ENCODE data around the gene PEX13. TPM values are rescaled to one million over a fixed set of nuclear protein-coding genes. Genes with fewer than 3 reads are reported as not detected.

Gene PEX13
- total and polyA plus RNA-seq, 10 of the 15 experiments (the other 5 are each of a cell fraction or from before 2014, with no cell fraction given) = 2.6 to 27.6 (median 17.8) TPM

DNA sequence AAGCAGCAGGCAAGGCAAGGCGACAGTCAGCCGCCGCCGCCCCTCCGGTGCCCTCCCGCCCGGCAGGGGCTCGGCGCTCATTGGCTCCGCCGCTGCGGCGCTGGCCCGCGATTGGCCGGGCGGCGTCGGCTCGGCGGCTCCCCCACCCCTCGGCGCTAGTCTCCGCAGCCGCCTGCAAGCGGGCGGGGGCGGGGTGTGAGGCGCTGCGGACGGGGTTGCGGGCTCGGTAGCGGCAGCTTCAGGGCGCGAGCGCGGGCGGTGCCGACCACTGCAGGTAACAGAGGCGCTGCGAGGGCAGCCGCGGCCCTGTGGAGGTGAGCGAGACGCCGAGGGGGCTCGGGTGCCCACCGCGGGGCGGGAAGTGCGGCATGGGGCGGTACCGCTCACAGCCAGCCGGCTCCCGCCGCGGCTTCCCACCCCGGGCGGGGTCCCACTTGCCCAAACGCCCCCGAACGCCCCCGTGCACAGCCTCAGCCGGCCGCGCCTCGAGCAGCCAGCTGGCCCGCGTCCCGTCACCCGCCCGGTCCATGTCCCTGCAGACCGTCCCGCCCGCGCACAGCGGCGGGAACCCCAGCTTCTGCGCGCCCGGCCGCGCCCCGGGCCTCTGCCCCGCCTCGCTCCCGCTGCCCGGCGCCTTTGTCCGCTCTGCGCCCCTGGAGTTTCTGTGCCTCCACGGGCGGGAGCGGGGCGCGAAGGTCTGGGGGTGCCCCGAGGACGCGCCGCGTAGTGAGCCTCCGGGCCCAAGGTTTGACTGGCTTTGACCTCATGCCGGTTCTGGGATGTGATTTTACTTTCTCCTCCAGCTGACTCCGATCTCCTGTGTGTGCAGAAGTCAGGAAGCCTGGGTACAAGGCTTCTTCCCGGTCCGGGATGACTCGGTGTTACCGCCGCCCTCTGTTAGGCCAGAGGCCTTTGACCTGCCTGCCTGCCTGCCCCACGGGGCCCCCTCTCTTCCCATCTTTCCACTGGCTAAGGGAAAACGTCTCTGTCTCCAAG is 48.5 kb downstream of the PEX13 start, which contains the start of gene SANBR (continued):
- TF ChIP-seq, protein P1, sequence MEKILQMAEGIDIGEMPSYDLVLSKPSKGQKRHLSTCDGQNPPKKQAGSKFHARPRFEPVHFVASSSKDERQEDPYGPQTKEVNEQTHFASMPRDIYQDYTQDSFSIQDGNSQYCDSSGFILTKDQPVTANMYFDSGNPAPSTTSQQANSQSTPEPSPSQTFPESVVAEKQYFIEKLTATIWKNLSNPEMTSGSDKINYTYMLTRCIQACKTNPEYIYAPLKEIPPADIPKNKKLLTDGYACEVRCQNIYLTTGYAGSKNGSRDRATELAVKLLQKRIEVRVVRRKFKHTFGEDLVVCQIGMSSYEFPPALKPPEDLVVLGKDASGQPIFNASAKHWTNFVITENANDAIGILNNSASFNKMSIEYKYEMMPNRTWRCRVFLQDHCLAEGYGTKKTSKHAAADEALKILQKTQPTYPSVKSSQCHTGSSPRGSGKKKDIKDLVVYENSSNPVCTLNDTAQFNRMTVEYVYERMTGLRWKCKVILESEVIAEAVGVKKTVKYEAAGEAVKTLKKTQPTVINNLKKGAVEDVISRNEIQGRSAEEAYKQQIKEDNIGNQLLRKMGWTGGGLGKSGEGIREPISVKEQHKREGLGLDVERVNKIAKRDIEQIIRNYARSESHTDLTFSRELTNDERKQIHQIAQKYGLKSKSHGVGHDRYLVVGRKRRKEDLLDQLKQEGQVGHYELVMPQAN (conservative IDR thresholded peaks at IDR 0.05) = peak; percentile 52; the same call in 1 of the 2 replicates
- TF ChIP-seq YY1 (IDR thresholded peaks at IDR 0.05; ENCODE audit: low read depth, low read length) (peak; percentile 6; the same call in 1 of the 2 replicates), E2F4 (IDR thresholded peaks at IDR 0.05; ENCODE audit: low read depth, low read length) (peak; percentile 31; the same call in 1 of the 2 replicates)

GRCh38 chr2:61074100-61074499 is 56.6 kb downstream of the PEX13 start:
- ATAC-seq (no peak), FAIRE-seq (no peak), DNase-seq (ENCODE audit: low read depth, low spot score) (no peak)
- CTCF ChIA-PET = interaction anchor here (0.6 kb wide), 1 partner anchor 676 kb away, joined by 3 read pairs; no protein-coding TSS in a partner anchor
- Histone ChIP-seq H4K20me1 (ENCODE audit: control insufficient read depth, insufficient read depth) (no peaks in the 10 kb centered on the region), H3K27me3 (replicated peaks in 1 of 2; ENCODE audit: control insufficient read depth in 2 of 2, insufficient read depth in 2 of 2, low read length in 1 of 2) (no peaks in the 10 kb centered on the region), H3K4me1 (ENCODE audit: control insufficient read depth, insufficient read depth, low read length) (no peaks in the 10 kb centered on the region), H2AFZ (ENCODE audit: control insufficient read depth, low read depth, low read length) (no peak overlapping the region), H3K4me3 (no peak overlapping the region), H3K9ac (ENCODE audit: control insufficient read depth, insufficient read depth, low read length) (no peak overlapping the region), H3K79me2 (ENCODE audit: control insufficient read depth, insufficient read depth, low read length) (no peaks in the 10 kb centered on the region), H3K9me3 (replicated peaks; ENCODE audit: control insufficient read depth, insufficient read depth, low read length) (no peaks in the 10 kb centered on the region), H3K36me3 (ENCODE audit: control insufficient read depth in 2 of 2, insufficient read depth in 2 of 2, low read length in 1 of 2) (peaks cover 0 to 1% of the 10 kb centered on the region in 2 experiments; a peak in 2 of 4 replicates), H3K4me2 (ENCODE audit: control insufficient read depth, insufficient read depth) (no peak overlapping the region), H3K27ac (ENCODE audit: control insufficient read depth, insufficient read depth) (no peak overlapping the region)
- POLR2A ChIA-PET = no interaction called here
- in situ Hi-C loops (cut with MboI) (no loop called here), intact Hi-C loops (cut with micrococcal nuclease; ENCODE audit: unreplicated experiment) (no loop called here)
- SMC1A ChIA-PET (ENCODE audit: uncharacterized antibody, unreplicated experiment) = interaction anchor here (1.3 kb wide), 1 partner anchor 9 kb away, joined by 4 read pairs; the partner anchor contains the start of gene SANBR
- BruUV-seq (replicated peaks) = no TSS peak
- RAD21 ChIA-PET (ENCODE audit: unreplicated experiment) = no interaction called here
- 100% methylated on average over 1 of the region's 1 CpG for whole genome bisulfite sequencing (ENCODE audit: insufficient coverage, insufficient replicate concordance, low lambda C conversion rate, missing lambda C conversion rate)
- TF ChIP-seq, protein P2, sequence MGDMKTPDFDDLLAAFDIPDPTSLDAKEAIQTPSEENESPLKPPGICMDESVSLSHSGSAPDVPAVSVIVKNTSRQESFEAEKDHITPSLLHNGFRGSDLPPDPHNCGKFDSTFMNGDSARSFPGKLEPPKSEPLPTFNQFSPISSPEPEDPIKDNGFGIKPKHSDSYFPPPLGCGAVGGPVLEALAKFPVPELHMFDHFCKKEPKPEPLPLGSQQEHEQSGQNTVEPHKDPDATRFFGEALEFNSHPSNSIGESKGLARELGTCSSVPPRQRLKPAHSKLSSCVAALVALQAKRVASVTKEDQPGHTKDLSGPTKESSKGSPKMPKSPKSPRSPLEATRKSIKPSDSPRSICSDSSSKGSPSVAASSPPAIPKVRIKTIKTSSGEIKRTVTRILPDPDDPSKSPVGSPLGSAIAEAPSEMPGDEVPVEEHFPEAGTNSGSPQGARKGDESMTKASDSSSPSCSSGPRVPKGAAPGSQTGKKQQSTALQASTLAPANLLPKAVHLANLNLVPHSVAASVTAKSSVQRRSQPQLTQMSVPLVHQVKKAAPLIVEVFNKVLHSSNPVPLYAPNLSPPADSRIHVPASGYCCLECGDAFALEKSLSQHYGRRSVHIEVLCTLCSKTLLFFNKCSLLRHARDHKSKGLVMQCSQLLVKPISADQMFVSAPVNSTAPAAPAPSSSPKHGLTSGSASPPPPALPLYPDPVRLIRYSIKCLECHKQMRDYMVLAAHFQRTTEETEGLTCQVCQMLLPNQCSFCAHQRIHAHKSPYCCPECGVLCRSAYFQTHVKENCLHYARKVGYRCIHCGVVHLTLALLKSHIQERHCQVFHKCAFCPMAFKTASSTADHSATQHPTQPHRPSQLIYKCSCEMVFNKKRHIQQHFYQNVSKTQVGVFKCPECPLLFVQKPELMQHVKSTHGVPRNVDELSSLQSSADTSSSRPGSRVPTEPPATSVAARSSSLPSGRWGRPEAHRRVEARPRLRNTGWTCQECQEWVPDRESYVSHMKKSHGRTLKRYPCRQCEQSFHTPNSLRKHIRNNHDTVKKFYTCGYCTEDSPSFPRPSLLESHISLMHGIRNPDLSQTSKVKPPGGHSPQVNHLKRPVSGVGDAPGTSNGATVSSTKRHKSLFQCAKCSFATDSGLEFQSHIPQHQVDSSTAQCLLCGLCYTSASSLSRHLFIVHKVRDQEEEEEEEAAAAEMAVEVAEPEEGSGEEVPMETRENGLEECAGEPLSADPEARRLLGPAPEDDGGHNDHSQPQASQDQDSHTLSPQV (IDR thresholded peaks at IDR 0.05) = no peak
- TF ChIP-seq ATF3 (IDR thresholded peaks at IDR 0.05; ENCODE audit: borderline replicate concordance, extremely low read depth, low read depth, low read length) (no peak), ZNF622 (IDR thresholded peaks at IDR 0.05) (no peak), ZNF24 (IDR thresholded peaks at IDR 0.05) (no peak), EP300 (IDR thresholded peaks at IDR 0.05; ENCODE audit: borderline replicate concordance in 1 of 2, control insufficient read depth in 1 of 2, low read depth in 2 of 2, low read length in 2 of 2) (no peak)
- TF ChIP-seq, protein P1 (conservative IDR thresholded peaks at IDR 0.05) = no peak

All from GM12878 (cell line).